ENCODE data around the gene NPR3.
"Not testable (repeated sequence)": the region's sequence is repeated elsewhere in the genome, so short reads cannot be mapped to it uniquely, and the experiment has no call there.

Gene NPR3

DNA sequence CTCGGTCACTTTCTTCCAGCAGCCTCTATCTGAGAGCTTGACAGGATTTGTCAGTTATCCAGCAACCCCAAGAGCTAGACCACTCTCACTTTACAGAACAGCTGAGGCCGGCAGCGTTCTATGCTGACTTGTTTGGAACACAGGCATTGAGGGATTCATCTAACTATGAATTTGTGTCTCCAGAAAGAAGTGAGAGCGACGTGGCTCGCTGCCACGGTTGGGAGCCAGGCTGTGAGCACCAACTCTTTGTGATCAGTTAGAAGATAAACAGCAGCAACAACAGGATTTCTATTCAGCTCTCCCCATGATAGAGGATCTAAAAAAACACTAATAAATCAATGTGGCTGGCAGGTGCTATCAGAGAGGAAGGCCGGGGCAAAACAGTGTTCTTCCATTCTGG is 58.6 kb downstream of the NPR3 start:
- DNase-seq, result no peak

DNA sequence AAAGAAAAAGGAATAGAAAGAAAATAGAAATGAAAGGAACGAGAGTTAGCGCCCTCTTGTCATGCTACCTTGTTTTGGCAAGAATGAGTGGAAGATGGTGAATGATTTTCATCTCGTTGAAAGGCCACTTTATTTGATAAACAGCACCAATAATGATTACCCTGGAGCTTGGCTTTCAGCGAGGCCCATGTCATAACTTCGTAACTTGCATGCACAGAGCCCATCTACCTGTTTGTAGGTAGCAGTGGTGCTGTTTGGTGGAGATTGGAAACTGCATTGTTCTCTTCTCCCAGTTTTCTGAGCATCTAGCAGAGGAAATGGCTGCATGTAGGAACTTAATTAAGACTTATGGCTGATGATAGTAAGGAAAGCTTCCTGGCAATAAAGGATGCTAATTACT is 59.3 kb downstream of the NPR3 start:
- DNase-seq, result no peak

DNA sequence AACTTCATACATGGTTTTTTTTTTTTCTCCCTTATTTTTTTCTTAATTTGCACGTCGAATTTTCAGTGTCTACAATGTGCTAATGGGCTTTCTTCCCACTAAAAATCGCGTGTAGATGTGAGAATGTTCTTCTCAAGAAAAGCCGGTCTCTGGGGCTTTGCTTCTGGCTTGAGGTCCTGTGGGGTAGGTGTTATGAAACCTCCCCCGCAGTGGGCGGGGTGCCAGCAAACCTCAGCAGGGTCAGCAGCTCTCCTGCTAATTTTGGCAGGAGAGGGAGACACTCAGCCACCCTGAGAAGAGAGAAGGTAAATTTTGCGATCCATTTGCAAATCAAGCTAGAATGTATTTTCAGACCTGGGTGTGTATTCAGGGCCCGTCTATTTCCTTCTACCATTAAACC is 59.9 kb downstream of the NPR3 start:
- no peak for DNase-seq

DNA sequence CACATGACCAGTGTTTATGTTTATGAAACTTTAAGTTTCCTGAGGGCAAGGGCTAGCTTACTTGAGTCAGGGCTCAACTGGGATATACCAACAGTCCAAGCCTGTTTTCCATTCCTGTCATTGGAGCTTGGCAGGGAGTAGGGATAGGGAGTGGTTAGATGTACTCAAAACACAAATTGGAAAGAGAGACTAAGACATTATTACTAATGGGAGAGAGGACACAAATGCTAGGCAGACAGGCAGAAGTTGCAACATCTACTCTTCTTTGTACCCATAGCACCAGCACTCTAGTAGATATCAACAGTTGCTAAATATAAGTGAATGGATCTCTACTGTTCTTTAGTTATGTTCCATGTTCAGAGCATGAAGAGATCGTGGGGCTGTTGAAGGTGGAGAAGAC is 62.8 kb downstream of the NPR3 start:
- no peak for DNase-seq

DNA sequence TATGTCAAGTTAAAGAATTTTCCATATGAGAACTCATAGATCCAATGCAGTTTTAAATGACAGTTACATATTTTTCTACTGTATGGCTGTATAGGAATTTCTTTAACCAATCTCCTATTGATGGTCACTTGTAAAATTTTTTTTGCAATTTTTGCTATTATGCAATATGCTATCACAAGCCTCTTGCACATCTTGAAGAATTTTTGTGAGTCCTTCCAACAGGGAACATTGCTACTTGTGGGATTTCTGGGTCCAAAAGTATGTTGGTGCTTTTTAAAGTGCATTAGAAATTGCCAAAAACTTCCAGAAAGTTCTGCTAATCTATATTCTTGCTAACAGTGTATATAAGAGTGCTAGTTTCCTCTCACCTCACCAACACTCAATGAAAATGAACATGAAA is 65.1 kb downstream of the NPR3 start:
- no peak for DNase-seq

DNA sequence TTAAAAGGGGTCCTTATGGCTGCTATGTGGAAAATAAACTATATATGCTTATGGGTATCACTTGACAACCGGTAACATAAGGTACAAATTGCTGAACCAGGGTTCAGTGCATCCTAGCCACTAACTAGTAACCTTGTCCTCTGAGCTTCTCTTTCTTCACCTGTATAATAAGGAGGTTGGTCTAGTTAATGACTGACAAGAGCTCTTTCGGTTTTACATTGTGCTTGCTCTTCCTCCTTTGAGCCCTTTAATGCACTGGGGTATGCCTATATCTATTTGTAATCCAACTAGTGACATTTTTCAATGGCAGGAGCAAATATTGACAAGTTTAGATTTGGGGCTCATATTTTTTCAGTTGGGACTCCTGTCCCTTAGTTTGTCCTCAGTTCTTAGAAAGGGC is 66.1 kb downstream of the NPR3 start:
- DNase-seq, result no peak

DNA sequence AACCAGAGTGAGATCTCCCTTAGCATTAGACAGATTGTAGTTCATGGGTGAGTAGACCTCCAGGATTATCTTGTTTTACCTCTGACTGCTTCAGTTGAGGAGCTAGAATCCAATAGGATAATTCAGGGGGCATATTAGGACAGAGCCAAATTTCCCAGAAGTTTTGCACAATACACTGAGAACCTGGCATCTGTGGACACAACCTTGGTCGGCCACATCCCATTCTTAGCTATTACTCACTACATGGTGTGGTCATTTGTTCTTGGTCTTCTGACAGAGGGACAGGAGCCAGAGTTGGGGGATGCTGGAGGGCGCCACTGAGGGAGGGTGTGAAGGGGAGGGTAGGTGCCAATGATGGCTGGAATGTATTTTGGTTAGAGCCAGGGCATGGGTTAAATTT is 66.6 kb downstream of the NPR3 start:
- DNase-seq, result no peak

DNA sequence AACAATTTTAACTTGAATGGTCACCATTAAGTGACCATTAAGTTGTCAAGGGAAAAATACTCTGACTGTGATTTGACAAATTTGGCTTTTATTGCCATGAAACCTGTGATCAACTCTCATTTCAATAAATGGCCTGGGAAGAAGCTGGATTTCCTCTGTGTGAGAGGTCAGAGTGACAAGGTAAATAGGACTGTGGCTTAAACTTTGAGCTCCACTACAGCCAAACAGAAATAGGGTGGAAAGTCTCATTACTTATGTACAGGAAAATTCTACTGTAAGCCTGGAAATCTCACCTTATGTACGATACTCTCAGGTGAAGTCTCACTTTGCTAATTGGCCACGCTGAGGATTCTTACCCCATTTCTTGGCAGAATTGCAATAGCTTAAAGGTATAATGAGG is 67.3 kb downstream of the NPR3 start:
- DNase-seq, result no peak

DNA sequence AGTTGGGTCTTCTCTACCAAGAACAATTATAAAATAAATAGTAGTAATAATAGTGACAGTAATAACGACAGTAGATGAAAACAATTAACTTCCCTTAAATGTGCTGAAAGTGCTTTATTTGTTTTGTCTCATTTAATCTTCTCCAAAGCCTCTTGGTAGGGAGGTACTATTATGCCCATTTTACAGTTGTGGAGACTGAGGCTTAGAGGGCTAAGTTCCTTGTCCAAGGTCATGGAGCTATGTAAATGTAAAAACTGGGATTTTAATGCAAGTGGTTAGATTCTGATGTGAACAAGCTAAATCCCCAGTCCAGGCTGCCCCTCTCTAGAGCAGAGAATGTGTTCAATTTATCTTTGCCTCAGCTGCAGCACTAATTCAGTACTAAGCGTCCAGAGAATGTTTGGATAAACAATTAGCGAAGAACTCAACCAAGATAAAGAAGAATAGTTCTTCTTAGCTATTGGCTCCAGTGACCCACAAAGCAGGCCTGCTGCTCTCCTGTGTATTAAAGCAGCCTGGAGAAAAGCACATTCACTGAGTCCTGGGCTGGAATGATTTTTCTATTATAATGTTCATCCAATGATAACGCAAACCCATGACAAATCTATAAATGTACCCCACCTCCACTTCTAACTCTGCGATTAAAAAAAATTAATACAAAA is 68.8 kb downstream of the NPR3 start:
- DNase-seq, result no peak

DNA sequence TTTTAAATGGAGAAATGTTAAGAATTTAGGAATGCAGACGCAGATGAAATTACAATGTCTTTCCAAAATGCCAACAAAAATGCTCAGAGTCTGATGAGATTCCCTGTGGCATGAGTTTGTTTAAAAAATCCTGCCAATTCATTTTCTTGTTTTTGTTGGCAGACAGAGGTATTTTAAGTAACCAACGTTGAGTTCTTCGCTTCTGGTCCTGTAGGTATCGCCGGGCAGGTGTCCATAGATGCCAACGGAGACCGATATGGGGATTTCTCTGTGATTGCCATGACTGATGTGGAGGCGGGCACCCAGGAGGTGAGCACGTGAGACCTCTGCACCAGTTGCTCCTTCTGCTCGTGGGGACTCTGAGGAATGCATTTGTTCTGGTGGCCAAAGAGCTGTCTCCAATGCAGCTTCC is 69.4 kb downstream of the NPR3 start:
- DNase-seq, result no peak

DNA sequence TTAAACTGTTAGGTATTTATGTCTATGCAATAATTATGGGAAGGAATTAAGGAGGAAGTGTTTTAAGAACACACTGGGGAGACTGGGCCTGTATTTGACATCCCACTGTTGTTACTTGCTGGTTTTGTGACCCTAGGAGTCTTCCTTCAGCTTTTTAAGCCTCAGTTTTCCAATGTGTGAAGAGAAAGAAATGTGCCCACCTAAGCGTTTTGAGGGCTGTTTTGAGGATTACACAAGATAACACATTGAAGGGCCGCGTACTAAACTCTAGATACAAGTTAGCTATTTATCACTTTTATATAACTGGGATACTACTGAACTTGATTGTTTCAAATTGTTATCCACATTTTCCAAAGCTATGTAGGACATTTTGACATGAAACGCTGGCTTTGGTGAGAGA is 72.5 kb downstream of the NPR3 start:
- no peak for DNase-seq

DNA sequence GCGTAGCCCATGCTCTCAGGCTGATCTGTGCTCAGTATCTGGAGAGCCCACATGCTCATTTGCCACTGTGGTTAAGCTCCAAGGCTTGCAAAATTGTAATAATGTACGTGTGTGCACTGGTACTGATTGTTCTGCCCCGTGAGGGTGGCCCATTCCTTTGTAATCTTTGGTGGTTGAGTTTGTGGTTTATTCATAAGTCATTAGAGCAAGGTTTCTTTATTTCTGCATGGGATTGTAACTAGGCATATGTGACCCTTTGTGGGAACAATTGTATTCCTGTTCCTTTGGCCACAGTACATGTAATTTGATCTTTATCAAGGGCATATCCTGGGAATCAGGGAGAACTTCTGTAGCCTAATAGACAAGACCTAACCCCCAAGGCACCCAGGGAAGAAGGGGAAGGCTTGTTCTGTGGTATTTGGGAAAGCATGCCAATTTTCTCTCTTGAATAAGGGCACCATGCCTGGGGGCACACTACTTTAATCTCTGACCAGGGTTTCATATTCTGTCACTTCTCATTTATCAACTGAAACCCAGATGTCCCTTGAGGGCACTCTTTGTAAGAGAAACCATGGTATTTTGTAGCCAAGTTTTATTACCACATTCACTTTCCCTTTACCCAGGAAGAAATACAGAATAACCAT is 74.6 kb downstream of the NPR3 start:
- DNase-seq, result no peak

DNA sequence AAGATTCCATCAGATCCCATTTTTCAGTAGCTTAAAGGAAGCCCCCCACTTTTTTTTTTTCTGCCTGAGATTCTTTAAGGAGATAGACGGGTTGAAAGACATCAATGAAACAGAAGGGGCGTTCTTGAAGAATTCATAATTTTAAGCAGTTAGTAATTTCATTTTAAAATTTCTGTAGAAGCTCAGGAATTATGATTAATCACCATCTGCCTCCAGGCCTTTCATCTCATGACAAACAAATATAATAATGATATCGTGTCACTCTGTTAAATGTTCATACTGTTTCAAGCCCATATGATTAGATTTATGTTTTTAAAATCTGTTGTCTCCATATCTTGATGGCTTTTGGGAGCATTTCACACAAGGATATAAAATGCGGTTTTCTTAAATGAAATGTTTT is 75.2 kb downstream of the NPR3 start:
- no peak for DNase-seq

DNA sequence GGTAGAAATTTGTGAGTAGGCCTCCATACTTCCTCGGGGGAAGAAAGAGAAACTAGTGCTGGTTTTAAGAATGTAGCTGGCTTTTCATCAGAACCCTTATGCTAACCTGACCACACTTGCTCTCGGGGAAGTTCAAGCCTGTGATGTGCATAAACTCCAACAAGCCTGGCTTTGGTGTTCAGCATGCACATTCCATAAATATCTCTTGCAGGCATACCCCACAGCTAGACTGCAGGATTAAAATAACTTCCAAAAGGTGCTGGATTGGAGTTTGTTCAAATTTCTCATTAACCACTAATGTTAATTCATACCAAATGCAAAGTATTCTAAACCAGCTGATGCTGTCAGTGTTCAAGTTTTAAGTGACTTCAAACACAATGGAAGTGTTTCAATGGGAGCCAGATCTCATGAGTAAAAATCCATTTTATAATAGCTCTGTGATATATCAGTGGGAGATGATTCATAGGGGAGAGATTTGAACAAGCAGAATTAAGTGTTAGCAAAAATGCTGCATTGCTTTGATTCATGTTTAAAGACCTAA is 79.4 kb downstream of the NPR3 start:
- no peak for DNase-seq

DNA sequence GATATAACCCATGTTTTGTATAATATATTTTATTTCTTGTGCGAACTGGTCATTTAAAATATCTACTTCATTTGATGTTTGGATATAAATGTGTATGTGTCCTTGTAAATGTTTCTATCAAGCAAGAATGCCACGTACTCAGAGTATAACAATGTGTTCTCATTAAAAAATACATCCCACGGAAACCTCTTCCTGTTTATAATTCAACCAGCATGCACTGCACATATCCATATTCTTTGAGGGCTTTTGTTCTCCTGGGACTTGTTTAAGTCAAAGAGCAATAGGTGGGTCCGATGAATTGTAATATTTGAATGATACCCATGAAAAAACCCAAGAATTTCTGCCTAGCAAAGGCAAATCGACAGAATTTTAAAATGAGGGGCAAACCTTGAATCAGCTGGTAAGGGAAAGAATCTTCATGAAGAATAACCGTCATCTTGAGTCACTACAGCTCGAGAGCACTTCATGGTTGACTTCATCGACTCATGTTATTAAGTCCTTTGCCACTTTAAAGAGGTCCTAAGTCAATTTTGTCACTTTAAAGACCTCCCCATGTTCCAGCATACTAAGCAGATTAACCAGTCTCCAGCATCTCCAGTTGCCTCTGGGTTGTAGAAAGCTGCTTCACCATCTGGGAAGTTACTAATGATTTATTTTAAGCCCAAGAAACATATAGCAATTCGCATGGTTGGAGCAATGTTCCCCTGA is 80.6 kb downstream of the NPR3 start:
- DNase-seq, result no peak

DNA sequence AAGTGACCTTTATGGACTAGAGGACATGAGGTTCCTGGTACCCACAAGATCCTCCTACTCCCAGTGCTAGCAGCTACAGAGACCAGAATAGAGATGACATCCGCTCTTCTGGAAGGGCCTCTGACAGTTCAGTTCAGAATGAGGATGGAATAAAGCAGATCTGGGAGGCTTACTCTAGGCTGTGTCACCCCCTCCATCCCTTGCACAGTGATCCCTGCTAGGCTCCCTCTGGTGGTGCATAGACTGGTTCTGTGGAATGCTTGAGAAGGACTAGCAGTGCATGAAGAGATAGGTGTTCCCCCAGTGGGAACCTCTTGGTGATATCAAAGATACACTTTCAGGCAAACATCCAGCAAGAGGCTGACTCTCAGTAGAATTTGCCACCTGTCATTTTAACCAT is 83.0 kb downstream of the NPR3 start:
- no peak for DNase-seq

DNA sequence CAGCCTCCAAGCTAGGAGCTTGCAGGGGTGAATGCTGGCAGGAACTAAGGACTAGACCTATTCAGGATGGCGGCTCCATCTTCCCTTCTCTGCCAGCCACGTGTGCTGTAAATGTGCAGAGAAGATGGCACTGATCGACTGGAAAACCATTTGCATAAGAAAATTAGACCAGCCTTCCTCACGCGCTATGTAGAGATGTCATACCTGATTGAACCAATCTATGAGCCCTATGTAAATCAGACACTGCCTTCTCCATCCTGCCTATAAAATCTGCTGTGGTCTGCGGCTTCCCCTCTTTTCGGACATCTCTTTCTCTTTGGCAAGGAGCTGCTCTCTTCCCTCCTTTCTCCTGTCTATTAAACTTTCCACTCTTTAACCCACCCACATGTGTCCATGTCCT is 91.6 kb downstream of the NPR3 start:
- no peak for DNase-seq

DNA sequence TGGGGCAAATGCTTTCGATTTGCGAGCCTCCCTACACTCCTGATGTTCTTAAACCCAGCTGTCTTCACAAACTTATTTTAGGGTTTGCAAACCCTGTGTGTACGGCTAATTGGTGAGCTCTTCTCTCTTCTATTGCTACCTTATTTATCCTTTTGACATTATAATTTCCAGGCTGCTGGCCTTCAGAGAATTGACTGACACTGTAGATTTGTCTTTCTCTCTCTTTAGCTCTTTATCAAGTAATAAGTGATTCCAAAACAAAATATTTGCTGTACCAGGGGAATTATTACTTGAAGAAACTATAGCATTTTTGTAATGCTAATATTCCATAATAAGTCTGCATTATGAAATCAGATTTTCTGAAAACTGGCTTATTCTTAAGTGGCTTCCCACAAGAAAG is 92.5 kb downstream of the NPR3 start:
- DNase-seq, result no peak

DNA sequence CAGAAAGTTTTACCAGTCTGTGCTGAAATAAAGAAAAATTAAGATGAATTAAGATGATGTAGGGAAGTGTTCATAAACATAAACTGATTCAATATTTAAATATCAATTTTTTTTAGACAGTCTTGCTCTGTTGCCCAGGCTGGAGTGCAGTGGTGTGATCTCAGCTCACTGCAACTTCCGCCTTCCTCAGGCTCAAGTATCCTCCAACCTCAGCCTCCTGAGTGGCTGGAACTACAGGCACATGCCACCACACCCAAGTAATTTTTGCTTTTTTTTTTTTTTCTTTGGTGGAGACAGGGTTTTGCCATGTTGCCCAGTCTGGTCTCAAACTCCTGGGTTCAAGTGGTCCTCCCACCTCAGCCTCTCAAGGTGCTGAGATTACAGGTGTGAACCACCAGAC is 94.3 kb downstream of the NPR3 start:
- not testable (repeated sequence) for DNase-seq

DNA sequence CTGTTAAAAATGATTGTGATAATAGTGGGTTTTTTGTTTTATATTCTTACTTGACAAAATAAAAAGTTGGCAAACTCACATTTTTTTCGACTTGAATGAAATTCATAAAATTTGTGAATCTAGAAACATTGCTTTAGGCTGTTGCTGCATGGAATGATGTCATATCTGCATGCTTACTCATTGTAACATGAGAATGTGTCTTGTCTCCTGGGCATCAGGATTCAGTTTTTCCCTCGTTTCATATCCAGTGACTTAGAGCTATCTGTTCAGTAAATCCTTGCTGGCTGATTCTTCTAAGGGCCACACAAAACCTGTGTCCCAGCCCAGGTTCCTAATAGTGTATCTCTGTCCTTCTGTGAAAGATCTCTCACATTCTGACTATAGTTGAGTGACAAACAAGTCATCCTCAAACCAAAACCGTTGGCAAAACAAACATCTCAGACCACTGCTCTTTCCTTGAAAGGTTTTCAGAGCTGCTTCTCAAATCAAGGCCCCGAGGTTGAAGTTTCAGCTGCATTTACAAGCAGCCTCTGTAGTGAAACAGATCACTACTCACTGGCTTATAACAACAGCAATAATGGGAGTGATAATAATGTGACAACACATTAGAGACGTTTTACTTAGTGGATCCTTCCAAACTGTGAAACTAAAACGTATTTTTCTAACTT is 95.0 kb downstream of the NPR3 start:
- no peak for DNase-seq

DNA sequence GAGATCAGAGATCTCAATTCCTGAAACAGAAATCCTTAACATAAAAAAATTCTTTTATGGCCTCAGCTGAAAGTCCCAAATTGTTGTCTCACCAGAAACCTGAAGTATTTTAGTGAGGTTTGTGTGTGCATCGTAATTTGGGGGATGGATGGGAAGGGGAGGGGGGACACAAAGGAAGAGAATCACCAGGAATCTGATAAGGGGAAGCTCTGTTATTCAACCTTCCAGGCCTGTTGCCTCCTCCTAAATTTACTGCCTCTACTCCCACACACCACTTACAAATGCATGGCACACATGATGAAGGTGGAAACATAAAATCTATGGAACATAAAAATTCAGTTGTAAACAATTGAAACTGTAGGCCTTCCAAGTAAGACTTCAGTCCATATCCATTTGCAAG is 97.7 kb downstream of the NPR3 start:
- no peak for DNase-seq

DNA sequence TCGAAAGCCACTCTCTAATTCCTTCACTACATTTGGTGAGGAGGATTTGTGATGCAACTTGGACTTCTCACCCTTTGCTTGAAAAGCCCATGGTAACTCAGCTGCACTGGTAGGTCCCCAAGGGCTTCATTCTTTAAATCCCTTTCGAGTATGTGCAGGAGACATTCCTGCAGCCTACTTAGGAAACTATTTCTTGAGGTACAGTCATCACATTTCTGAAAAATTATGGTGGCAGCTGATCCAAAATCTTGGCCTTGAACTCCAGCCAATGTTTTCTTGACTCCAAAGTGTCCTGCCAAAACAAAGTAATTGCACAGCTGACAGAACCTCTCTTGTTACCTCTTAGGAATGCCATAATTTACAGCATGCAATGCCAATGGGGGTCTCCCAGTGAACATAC is 99.7 kb downstream of the NPR3 start:
- DNase-seq, result no peak

DNA sequence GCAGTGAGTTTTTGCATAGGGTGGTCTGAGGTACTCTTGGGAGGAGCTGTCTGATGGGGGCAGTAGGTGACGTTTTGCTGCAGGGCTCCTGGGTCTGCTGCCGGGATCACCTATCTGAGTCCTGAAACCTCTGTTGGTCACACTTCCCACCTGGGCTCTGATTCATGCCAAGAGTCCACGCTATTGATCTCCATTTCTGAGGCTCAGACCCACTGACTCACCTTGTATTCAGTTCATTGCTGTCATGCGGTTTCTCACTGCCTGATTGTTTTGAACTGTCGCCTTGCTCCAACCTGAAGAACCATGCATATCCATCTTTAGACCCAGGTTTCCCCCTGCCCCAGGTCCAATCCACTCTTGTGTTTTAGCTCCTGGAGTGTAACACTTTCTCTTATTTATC is 101.3 kb downstream of the NPR3 start:
- DNase-seq, result no peak

DNA sequence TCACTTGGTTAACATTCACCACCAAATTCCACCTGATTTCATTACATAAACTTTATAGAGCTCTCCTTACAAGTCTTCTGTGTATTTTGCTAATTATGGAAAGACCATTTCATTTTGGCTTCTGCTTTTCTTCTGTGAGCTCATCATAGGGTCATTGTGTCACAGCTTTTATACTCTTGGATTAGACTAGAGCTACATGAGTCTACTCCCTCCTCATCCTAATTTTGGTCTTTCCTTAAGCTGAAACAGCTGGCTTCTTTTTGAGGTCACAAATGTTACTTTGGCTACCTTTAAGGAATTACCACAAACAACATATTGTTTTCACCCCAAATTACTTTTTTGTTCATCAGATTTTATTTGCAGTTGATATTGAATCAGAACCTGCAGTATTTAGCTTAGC is 103.0 kb downstream of the NPR3 start:
- DNase-seq, result no peak

Measured in NCI-H1092 (cell line).